PC-9 (cell line): ENCODE data around the gene COL4A2. TPM values are rescaled to one million over a fixed set of nuclear protein-coding genes. Genes with fewer than 3 reads are reported as not detected.

Experiments used
- BruUV-seq: library from RNA; stranded (reverse); fragments of 400-500 nt; replicated peaks from 2 replicates; lab custom pipeline; 2021; lab: Mats Ljungman, UMichigan
- CTCF ChIA-PET: fragments of 300-600 bp; sonication (Branson Sonifier 250); formaldehyde crosslinking; loops from one replicate; lab custom pipeline; 2022; ENCODE audit warnings: antibody characterized with exemption; lab: Charles Lee
- POLR2A ChIA-PET: fragments of 300-600 bp; sonication (Branson Sonifier 250); formaldehyde crosslinking; loops from one replicate; lab custom pipeline; 2022; ENCODE audit warnings: antibody characterized with exemption; ENCODE audit not compliant: unreplicated experiment; lab: Charles Lee
- DNase-seq, 2 experiments: peaks; one replicate each; pipeline versions ENCODE4 v3.0.0 to v3.0.0-alpha.2; 2015 to 2022; ENCODE audit warnings: mixed read lengths in 1 of 2
- H2AFZ ChIP-seq: fragments of 200-600 bp; sonication (generic); 2 replicates; pipeline ENCODE4 v1.8.1; 2017; ENCODE audit warnings: antibody characterized with exemption
- H3F3A ChIP-seq: fragments of 200-600 bp; sonication (generic); 2 replicates; pipeline ENCODE4 v1.8.1; 2017; ENCODE audit warnings: antibody characterized with exemption, mild to moderate bottlenecking, low read depth; ENCODE audit not compliant: insufficient read depth
- H3K27ac ChIP-seq: fragments of 200-600 bp; sonication (generic); 2 replicates; pipeline ENCODE4 v1.6.1; 2016; ENCODE audit warnings: mixed run types
- H3K27me3 ChIP-seq: fragments of 200-600 bp; sonication (generic); 2 replicates; pipeline ENCODE4 v1.6.1; 2016; ENCODE audit warnings: low read depth, mixed run types; ENCODE audit not compliant: insufficient read depth
- H3K36me3 ChIP-seq: fragments of 200-600 bp; sonication (generic); 2 replicates; pipeline ENCODE4 v1.6.1; 2016; ENCODE audit warnings: low read depth, mixed run types
- H3K4me1 ChIP-seq: fragments of 200-600 bp; sonication (generic); replicated peaks from 2 replicates; pipeline ENCODE4 v1.6.1; 2016; ENCODE audit warnings: mixed run types; ENCODE audit not compliant: insufficient read depth
- H3K4me2 ChIP-seq: fragments of 200-600 bp; sonication (generic); 2 replicates; pipeline ENCODE4 v1.6.1; 2017; ENCODE audit warnings: mixed run types
- H3K4me3 ChIP-seq: fragments of 200-600 bp; sonication (generic); 2 replicates; pipeline ENCODE4 v1.6.1; 2016; ENCODE audit warnings: mixed run types
- H3K79me2 ChIP-seq: fragments of 200-600 bp; sonication (generic); 2 replicates; pipeline ENCODE4 v1.6.1; 2017; ENCODE audit warnings: low read depth, mixed run types
- H3K9me2 ChIP-seq: fragments of 200-600 bp; sonication (generic); 2 replicates; pipeline ENCODE4 v1.8.1; 2017; ENCODE audit warnings: mild to moderate bottlenecking; ENCODE audit not compliant: insufficient read depth
- H3K9me3 ChIP-seq: fragments of 200-600 bp; sonication (generic); 2 replicates; pipeline ENCODE4 v1.8.1; 2016; ENCODE audit warnings: low read depth; ENCODE audit not compliant: insufficient read depth
- H4K20me1 ChIP-seq: fragments of 200-600 bp; sonication (generic); 2 replicates; pipeline ENCODE4 v1.8.1; 2017; ENCODE audit not compliant: insufficient read depth
- CTCF ChIP-seq: fragments of 200-600 bp; sonication (generic); conservative IDR thresholded peaks from 2 replicates; pipeline ENCODE4 v1.6.1; 2017; ENCODE audit warnings: mixed run types, antibody characterized with exemption, mild to moderate bottlenecking, moderate library complexity
- EZH2 ChIP-seq: fragments of 200-600 bp; sonication (generic); IDR thresholded peaks from 2 replicates; pipeline ENCODE4 v1.8.0; 2017; ENCODE audit warnings: antibody characterized with exemption, low read depth
- intact Hi-C: fragments of 100-400 bp; cut with micrococcal nuclease; formaldehyde crosslinking; loops from one replicate; pipeline ENCODE4 v1.10.0; 2022; ENCODE audit not compliant: unreplicated experiment
- total RNA-seq: library from RNA; stranded (reverse); gene quantifications from 2 replicates; pipeline ENCODE4 v1.2.3, GENCODE V29; 2021

COL4A2 gene
- total RNA-seq, 1 experiment from 2014 or later: 1.2 TPM

- Histone ChIP-seq H3F3A (0 out of 2 replicates have a peak, but pooled peaks cover 8% of the 10 kb centered on the region), H3K36me3 (peaks cover 5% of the 10 kb centered on the region; the same call in 1 of the 2 replicates), H3K4me2 (no peak overlapping the region), H3K9me3 (no peaks in the 10 kb centered on the region), H3K27ac (no peak overlapping the region), H3K4me3 (no peak overlapping the region), H2AFZ (no peak overlapping the region), H4K20me1 (no peaks in the 10 kb centered on the region), H3K27me3 (no peaks in the 10 kb centered on the region), H3K79me2 (peaks cover 82% of the 10 kb centered on the region), H3K4me1 (no peaks in the 10 kb centered on the region), H3K9me2 (no peaks in the 10 kb centered on the region)
- no peak for TF ChIP-seq CTCF
- no peak for TF ChIP-seq EZH2
- no peak for DNase-seq
- ChIA-PET POLR2A (interaction anchor here (0.6 kb wide), 1 partner anchor 1593 kb away, joined by 7 read pairs; no protein-coding TSS in a partner anchor), CTCF (no interaction called here)
- no TSS peak for BruUV-seq
- intact Hi-C loops: no loop called here
These were observed 231.5 kb downstream of the COL4A2 start for GRCh38 chr13:110538632-110539031.

GRCh38 chr13:110539894-110540293 is 232.8 kb downstream of the COL4A2 start:
- BruUV-seq: no TSS peak
- intact Hi-C loops: no loop called here
- POLR2A ChIA-PET: no interaction called here
- Histone ChIP-seq H3K27ac (no peak overlapping the region), H3K79me2 (peaks cover 82% of the 10 kb centered on the region), H3K4me3 (no peak overlapping the region), H3K4me2 (no peak overlapping the region), H2AFZ (no peak overlapping the region), H3F3A (0 out of 2 replicates have a peak, but pooled peaks cover 8% of the 10 kb centered on the region), H3K9me2 (no peaks in the 10 kb centered on the region), H3K27me3 (no peaks in the 10 kb centered on the region), H4K20me1 (no peaks in the 10 kb centered on the region), H3K36me3 (peaks cover 10% of the 10 kb centered on the region; the same call in 1 of the 2 replicates), H3K4me1 (no peaks in the 10 kb centered on the region), H3K9me3 (no peaks in the 10 kb centered on the region; the same call in 1 of the 2 replicates)
- CTCF ChIA-PET: interaction anchor here (0.5 to 0.7 kb wide), 2 partner anchors 16 to 49 kb away, joined by 3 to 5 read pairs; no protein-coding TSS in a partner anchor
- no peak for DNase-seq
- TF ChIP-seq EZH2: no peak
- TF ChIP-seq CTCF: no peak

- no peak overlapping the region for H3K4me2 ChIP-seq
- H3K4me1 ChIP-seq: peaks cover 2% of the 10 kb centered on the region; the same call in 1 of the 2 replicates
- no peak overlapping the region for H3K27ac ChIP-seq
- H3K27me3 ChIP-seq: no peaks in the 10 kb centered on the region
- no peak for TF ChIP-seq CTCF
- TF ChIP-seq EZH2: no peak
- peaks cover 83% of the 10 kb centered on the region for H3K79me2 ChIP-seq
- intact Hi-C loops: no loop called here
- H3K9me2 ChIP-seq: no peaks in the 10 kb centered on the region
- H3F3A ChIP-seq: 0 out of 2 replicates have a peak, but pooled peaks cover 8% of the 10 kb centered on the region
- BruUV-seq: no TSS peak
- H3K4me3 ChIP-seq: no peak overlapping the region
- 0 out of 2 replicates have a peak, but pooled peaks cover 4% of the 10 kb centered on the region for H3K36me3 ChIP-seq
- ChIA-PET CTCF (no interaction called here), POLR2A (interaction anchor here (0.5 kb wide), 1 partner anchor 343 kb away, joined by 6 read pairs; no protein-coding TSS in a partner anchor)
- no peak overlapping the region for H2AFZ ChIP-seq
- H3K9me3 ChIP-seq: no peaks in the 10 kb centered on the region; the same call in 1 of the 2 replicates
- H4K20me1 ChIP-seq: no peaks in the 10 kb centered on the region
- DNase-seq: no peak
These were observed 233.9 kb downstream of the COL4A2 start for GRCh38 chr13:110540871-110541525.
